Esophagus (tissue), 2 donors: ENCODE measurements around the gene TRHDE. TPM values are rescaled to one million over a fixed set of nuclear protein-coding genes. Genes with fewer than 3 reads are reported as not detected.

Experiments
- H3K27ac ChIP-seq, 2 donors: one replicate each; pipeline ENCODE4 v1.5.1; 2013; ENCODE audit warnings: low read depth in 2 of 2, mild to moderate bottlenecking in 2 of 2, inconsistent platforms in 1 of 2, low read length in 1 of 2, moderate library complexity in 1 of 2
- H3K27me3 ChIP-seq, 2 donors: one replicate each; pipeline ENCODE4 v1.6.1; 2013; ENCODE audit warnings: low read length in 2 of 2, control low read depth in 1 of 2, mild to moderate bottlenecking in 1 of 2; ENCODE audit not compliant: insufficient read depth in 2 of 2, control insufficient read depth in 1 of 2
- H3K36me3 ChIP-seq, 2 donors: one replicate each; pipeline ENCODE4 v1.6.1; 2013; ENCODE audit warnings: low read length in 1 of 2; ENCODE audit not compliant: control insufficient read depth in 2 of 2, insufficient read depth in 2 of 2
- H3K4me1 ChIP-seq, 2 donors: one replicate each; pipeline ENCODE4 v1.6.1; 2013; ENCODE audit warnings: low read length in 1 of 2; ENCODE audit not compliant: control insufficient read depth in 2 of 2, insufficient read depth in 2 of 2
- H3K4me3 ChIP-seq, 2 donors: one replicate each; pipeline ENCODE4 v1.5.1; 2013; ENCODE audit warnings: low read length in 2 of 2, mild to moderate bottlenecking in 2 of 2, low read depth in 1 of 2, moderate library complexity in 1 of 2
- H3K9me3 ChIP-seq, 2 donors: one replicate each; pipeline ENCODE4 v1.6.1; 2013; ENCODE audit warnings: mild to moderate bottlenecking in 2 of 2, low read depth in 1 of 2, low read length in 1 of 2, moderate library complexity in 1 of 2; ENCODE audit not compliant: control insufficient read depth in 2 of 2, insufficient read depth in 1 of 2
- WGBS, 2 donors: extraction: QIAGEN DNeasy Blood & Tissue Kit; methylation state at CpG; one replicate each; pipeline ENCODE4 v1.1.7; 2013; 5-methylcytosine and 5-hydroxymethylcytosine counted together
- polyA plus RNA-seq, 2 donors: library from polyadenylated mRNA; stranded (reverse); fragments of 200-250 nt; gene quantifications; one replicate each; pipeline ENCODE4 v1.2.3, GENCODE V29; 2013
- donor health status: healthy with polysubstance abuse.
- donor health status: Bipolar disorder and iron deficiency.

Gene TRHDE
- polyA plus RNA-seq, 2 donors: 0.04 TPM

DNA sequence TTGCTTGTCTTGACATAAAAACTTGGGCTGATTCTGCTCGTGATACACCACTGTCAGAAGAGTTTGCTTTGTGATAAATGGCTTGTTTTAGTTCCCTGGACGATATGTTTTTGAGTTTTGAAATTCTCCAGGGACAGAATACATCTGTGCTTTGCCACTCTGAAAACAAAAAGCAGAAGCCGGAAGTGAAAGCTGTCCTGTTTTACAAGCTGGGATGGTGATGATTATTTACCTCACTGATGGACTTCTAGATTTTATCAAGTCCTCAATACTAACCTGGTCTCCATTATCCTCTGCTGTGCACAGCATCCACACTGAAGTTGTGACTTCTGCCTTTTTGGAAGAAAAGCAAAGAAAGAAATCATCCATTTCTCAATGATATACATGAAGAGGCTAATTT, 251.6 kb downstream of the TRHDE start:
- WGBS, 2 donors: 22 to 32% methylated on average over 3 of the region's 3 CpGs
- Histone ChIP-seq H3K4me1 (no peaks in the 10 kb centered on the region), H3K9me3 (no peaks in the 10 kb centered on the region), H3K4me3 (no peak overlapping the region), H3K27me3 (no peaks in the 10 kb centered on the region), H3K27ac (no peak overlapping the region), H3K36me3 (no peaks in the 10 kb centered on the region)

DNA sequence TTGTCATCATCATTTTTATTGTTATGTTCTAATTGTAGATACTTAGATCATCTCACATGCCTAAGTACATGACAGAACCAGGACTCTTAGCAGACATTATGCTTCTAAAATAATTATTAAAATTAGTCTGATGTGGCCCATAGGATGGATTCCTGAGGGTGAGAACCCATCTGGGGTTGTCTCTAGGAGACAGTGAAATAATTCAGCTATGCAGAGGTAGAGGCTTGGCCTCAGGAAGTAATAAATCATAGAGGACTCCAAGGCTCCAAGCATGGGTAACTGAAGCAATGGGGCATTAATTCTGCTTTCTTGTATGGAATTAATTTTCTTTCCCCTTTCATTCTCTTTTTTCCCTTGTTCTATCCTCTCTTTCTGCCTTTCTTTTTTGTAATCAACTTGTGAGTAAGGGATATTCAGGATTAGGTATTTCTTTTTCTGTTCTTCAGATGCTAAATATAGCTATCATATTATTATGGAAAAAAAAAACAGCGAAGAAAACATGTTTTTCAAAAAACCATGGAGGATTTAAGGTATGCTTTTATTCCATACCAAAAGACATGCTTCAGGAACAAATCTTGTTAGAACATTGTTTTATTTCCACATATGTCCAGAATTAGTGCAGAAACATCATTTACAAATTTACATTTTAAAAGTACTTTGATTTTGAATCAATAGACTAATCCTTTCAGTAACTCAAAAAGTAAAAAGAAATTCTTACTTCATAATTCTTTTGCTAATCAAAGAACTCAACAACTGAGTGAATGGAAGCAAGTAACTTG, 263.2 kb downstream of the TRHDE start:
- Histone ChIP-seq H3K4me3 (no peak overlapping the region), H3K9me3 (no peaks in the 10 kb centered on the region), H3K27ac (no peak overlapping the region), H3K4me1 (no peaks in the 10 kb centered on the region), H3K27me3 (no peaks in the 10 kb centered on the region), H3K36me3 (no peaks in the 10 kb centered on the region)
- 64 to 77% methylated on average over 1 of the region's 1 CpG for WGBS, 2 donors

GRCh38 chr12:72540811-72541210, 268.6 kb downstream of the TRHDE start:
- no peaks in the 10 kb centered on the region for H3K9me3 ChIP-seq
- H3K4me1 ChIP-seq: no peaks in the 10 kb centered on the region
- H3K36me3 ChIP-seq: no peaks in the 10 kb centered on the region
- no peak overlapping the region for H3K27ac ChIP-seq
- no peak overlapping the region for H3K4me3 ChIP-seq
- WGBS, 2 donors: 54 to 56% methylated on average over 1 of the region's 1 CpG
- H3K27me3 ChIP-seq: no peaks in the 10 kb centered on the region

DNA sequence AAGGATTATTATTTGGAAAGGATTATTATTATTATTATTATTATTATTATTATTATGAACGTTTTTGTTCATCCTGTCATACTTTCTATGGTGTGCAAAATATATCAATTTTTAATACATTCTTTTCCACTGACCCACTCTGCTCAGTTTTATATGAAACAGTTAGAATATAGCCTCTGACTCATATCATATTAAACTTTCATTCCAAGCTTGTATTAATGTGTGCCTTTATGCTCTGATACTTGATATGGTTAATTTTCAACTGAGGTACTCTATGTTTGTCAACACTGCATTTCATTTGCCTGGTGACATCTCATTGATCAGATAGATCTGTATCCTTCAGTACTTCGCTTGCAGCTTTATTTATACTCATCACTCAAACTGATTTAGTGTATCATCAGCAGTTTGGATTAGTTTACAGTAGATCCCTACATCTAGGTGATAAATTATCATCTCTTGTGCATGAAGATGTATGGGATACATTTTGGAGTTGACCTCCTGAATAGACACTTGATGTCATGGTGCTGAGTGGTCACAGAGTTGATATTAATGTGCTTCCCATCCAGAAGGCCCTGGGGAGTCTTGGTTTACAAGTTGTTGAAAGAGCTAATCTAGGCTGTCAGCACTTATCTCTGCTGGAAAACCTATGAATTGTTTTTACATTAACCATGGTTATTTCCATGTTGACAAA, 271.8 kb downstream of the TRHDE start:
- Histone ChIP-seq H3K4me3 (no peak overlapping the region), H3K4me1 (no peaks in the 10 kb centered on the region), H3K27me3 (no peaks in the 10 kb centered on the region), H3K36me3 (no peaks in the 10 kb centered on the region), H3K27ac (no peak overlapping the region), H3K9me3 (no peaks in the 10 kb centered on the region)
- 48 to 55% methylated on average over 2 of the region's 2 CpGs for WGBS, 2 donors

DNA sequence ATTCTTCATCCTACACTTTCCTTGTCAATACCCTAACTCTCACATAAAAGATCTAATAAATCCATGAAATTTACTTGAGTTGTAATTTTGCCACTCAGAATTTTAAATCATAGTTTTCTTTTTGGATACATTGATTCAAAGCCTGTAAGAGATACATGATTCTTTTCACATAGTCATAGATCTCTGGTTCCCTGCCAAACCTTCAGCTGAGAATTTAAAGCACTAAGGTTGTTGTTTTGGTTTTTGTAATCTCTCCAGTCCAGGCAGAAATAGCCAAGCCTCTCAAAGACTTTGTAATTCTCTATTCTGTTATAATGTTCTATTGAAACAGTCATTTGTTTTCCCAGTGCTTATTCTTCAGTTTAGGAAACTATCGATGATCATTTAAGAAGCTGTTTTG, 273.9 kb downstream of the TRHDE start:
- WGBS, 2 donors: 37 to 46% methylated on average over 1 of the region's 1 CpG
- H3K36me3 ChIP-seq: no peaks in the 10 kb centered on the region
- H3K27me3 ChIP-seq: no peaks in the 10 kb centered on the region
- no peak overlapping the region for H3K27ac ChIP-seq
- no peak overlapping the region for H3K4me3 ChIP-seq
- no peaks in the 10 kb centered on the region for H3K9me3 ChIP-seq
- H3K4me1 ChIP-seq: no peaks in the 10 kb centered on the region

DNA sequence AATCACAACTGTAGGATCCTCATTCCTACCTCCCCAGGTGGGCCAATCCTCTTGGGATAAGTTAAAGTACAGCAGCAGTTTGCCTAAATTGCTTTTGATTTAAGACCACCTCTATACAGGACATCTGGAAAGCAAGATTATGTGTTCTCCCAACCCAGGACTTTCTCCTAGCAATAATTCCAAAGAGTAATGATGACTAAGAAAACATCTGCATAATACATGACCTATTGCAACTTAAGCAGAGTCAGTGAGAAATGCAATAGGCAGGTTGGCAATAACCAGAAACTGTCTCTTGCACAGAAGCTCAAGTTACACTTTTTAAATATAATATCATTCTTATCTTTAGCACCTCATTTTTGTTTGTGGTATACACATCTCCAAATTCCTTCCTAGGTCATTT, 275.4 kb downstream of the TRHDE start:
- Histone ChIP-seq H3K36me3 (no peaks in the 10 kb centered on the region), H3K27ac (no peak overlapping the region), H3K27me3 (no peaks in the 10 kb centered on the region), H3K4me3 (no peak overlapping the region), H3K4me1 (no peaks in the 10 kb centered on the region), H3K9me3 (no peaks in the 10 kb centered on the region)

DNA sequence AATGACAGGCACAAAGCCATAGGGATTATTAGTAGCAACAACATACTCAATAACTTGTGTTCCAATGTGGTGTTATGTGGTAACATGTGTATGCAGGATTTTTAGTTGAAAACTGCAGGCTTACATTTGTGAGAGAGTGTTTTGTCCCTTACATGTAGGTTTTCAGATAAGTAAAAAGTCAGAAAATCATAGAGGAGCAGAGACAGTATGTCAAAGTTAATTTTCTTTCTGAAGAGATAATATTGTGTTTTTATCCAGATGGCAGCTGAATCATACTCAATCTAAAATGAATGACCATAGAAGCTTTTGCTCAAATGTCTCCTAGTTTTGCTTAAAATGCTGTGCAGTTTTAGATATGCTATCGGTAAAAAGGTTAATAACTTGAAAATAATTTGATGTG, 277.0 kb downstream of the TRHDE start:
- no peaks in the 10 kb centered on the region for H3K27me3 ChIP-seq
- H3K4me1 ChIP-seq: no peaks in the 10 kb centered on the region
- H3K9me3 ChIP-seq: no peaks in the 10 kb centered on the region
- WGBS, 2 donors: 81 to 95% methylated on average over 1 of the region's 1 CpG
- no peaks in the 10 kb centered on the region for H3K36me3 ChIP-seq
- H3K4me3 ChIP-seq: no peak overlapping the region
- H3K27ac ChIP-seq: no peak overlapping the region

DNA sequence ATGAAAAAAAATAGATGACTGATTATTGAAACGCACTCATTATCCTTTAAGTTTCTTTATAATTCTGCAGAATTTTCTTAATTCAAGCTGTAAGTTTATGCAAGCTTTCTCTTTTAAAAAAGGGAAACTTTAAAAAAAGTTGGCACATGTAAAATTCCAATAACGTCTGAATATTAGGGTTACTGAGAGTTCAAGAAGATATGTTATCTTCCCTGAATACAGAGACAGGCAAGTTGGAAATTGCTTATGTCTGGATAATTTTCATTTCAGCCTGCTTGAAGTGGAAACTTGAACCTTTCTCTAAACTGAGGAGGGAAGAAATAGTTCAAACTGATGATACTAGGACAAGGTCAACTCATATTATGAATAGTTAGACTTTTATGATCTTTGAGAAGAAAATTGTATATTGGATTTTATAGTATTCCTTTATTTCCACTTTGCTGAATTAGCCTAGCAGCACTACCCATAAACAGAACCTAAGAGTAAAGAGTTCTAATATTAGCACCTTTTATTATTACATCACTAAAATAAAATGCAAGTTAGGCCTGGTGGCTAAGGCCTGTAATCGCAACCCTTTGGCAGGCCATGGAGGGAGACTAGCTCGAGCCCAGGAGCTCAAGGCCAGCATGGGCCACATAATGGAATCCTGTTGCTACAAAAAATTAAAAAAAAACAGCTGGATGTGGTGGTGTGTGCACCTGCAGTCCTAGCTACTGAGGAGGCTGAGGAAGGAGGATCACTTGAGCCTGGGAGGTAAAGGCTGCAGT, 288.0 kb downstream of the TRHDE start:
- 62 to 69% methylated on average over 4 of the region's 4 CpGs for WGBS, 2 donors
- H3K9me3 ChIP-seq: no peaks in the 10 kb centered on the region
- H3K4me1 ChIP-seq: no peaks in the 10 kb centered on the region
- H3K4me3 ChIP-seq: no peak overlapping the region
- H3K27ac ChIP-seq: no peak overlapping the region
- no peaks in the 10 kb centered on the region for H3K36me3 ChIP-seq
- H3K27me3 ChIP-seq: no peaks in the 10 kb centered on the region

DNA sequence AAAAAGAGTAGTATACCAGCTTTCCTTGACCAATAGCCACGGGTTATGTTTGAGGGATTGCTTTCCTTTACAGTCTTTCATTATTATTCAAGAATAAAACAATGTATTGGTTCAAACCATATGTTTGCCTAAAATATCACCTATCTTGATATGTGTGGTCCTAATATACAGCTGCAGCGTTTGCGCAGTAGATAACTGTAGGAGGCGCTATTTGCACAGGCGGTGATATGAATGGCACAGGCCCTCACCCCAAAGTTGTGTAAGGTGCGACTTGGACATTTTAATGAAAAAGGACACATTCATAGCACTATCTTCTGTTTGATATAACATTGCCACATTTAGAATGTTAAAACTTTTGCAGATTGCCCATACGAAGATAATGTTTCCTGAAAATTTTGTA, 298.4 kb downstream of the TRHDE start:
- Histone ChIP-seq H3K4me3 (no peak overlapping the region), H3K9me3 (no peaks in the 10 kb centered on the region), H3K36me3 (no peaks in the 10 kb centered on the region), H3K27me3 (no peaks in the 10 kb centered on the region), H3K4me1 (no peaks in the 10 kb centered on the region), H3K27ac (no peak overlapping the region)
- WGBS, 2 donors: 76% methylated on average over 7 of the region's 7 CpGs
